Activated CD4-positive, alpha-beta T cell treated with anti-CD3 and anti-CD28 coated beads for 4 hours (primary cell): ENCODE results near the gene IKZF1.
A peak's percentile ranks its signal among the peaks of the same experiment; 100 is the strongest.

ENCODE experiments used
- DNase-seq, 2 donors: peaks; one replicate each; pipeline ENCODE4 v3.0.0-alpha.2; 2020

The IKZF1 gene

GRCh38 chr7:50309721-50310120, 5.2 kb downstream of the IKZF1 start:
- DNase-seq = no peak

- no peak for DNase-seq
Measured at GRCh38 chr7:50310361-50310760, 5.8 kb downstream of the IKZF1 start.

- DNase-seq = no peak
Measured at GRCh38 chr7:50310956-50311355, 6.4 kb downstream of the IKZF1 start.

- DNase-seq = no peak
Measured at GRCh38 chr7:50312250-50313162, 8.0 kb downstream of the IKZF1 start.

GRCh38 chr7:50314836-50315592, 10.5 kb downstream of the IKZF1 start:
- no peak for DNase-seq

DNA sequence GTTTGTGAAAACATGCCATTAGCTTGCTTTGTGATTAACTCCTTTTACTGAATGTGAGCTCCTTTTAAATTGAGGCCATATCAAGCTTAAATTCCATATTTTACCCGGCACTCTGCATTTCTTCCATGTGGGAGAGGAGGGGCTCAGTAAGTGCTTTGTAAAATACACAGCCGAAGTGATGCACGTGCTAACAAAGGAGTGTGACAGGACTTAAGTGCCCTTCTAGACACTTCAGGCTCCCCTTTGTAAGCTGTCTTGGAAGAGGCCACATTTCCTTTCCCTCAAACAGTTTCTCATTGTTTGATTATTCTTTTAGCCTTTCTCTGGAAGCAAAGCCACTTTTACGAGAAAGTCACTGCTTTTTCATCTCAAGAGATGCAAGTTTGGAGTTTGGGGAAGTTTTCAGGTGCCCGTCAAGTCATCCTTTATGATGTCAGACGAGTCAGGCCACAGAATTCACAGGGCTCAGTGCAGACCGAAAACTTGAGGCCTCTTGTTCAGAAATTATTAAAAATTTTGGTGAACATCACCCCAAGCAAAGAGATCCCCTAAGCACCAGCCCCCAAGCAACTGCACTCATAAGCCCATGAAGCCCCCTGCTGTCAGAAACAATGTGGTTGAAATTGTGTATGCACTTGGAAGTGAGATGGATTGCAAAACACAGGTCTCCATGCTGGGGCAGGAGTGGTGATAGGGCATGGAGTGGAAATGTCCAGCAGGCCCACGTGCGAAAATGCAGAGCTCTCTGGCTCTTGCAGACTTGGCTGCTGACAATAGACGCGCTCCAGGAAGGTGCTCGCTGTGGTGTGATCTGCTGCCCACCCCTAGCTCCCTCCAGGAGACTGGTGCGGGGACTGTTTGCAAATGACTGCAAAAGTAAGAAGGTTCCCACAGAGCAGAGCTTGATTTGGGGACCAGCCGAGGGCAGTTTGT, 11.5 kb downstream of the IKZF1 start:
- no peak for DNase-seq

DNA sequence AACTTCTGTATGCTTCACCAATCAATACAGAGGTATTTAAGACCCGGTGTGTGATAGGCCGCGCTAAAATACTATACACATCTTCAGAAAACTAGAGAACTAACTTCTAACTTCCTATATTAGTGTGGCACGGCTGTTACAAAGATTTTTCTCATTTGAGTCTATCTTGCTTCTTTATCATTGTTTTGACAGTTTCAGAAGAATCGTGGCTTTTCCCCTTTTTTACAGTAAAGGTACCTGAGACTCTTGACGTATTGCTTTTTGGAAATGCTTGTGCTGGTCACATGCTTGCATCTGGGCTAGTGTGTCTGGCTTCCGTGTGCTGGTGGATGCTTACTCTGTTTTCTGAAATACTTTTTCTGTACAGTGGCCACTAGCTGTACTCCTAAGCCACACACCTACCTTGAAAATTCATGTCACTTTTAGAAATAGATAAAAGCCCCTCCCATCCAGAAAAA, 12.7 kb downstream of the IKZF1 start:
- DNase-seq = no peak

- no peak for DNase-seq
Measured at GRCh38 chr7:50317697-50318669, 13.5 kb downstream of the IKZF1 start.

DNA sequence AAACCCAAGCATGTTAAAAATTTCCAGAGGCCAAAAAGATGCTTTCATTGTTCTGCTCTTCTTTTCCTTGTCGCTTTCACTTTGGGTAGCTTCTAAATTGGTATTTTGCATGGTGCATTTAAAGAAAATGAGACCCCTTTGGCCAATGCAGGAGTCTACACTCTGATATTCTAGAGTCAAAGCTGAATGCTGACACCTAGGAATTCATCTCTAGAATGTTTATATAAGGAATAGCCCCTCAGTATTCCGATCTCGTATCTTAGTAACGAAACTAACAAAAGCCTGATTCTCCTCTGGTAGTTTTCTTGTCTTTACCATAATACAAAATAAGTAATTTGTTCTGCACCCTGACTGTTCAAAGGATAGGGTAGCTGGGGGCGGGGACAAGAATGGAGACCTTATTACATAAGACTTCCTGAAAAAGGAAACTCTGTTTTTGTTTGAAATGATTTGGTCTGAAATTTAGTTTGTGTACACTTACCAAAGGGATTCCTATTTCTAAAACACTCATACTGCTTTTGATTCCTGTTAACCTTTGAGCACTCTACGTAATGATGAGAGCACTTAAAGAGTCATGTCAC, 17.1 kb downstream of the IKZF1 start:
- DNase-seq = peak; percentile 56 to 64

- DNase-seq = no peak
Measured at GRCh38 chr7:50324113-50324512, 19.6 kb downstream of the IKZF1 start.

DNA sequence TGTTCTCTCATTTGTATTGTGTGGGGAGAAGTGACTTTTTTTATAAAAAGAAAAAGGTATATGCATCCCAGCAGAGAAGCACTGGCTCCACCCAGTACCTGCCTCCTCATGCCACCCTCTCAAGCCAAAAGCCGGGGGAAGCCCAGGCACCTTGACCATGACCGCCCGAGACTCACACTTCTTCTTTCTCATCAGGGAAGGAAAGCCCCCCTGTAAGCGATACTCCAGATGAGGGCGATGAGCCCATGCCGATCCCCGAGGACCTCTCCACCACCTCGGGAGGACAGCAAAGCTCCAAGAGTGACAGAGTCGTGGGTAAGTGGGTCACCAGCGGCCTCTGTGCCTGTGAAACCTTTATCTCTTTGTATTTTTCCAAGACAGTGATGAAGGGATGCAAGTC, 22.9 kb downstream of the IKZF1 start:
- DNase-seq = no peak

DNA sequence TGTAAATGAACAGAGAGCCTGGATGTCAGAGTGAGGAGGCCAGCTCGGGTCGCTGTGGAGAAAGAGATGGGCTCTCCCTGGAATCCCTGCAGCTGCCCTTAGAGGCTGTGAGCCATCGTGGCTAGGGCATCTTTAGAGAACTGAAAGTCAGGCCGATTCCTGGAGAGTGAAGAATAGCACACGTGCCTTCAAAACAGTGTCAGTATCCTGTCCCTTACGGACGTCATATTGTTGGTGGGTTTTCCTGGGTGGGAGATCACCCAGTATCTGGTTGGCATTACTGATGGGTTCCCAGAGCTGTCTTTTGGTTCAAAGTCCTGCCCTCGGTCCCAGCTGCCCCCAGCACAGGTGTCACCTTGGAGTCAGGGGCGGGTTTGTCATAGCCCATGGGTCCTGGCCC, 25.3 kb downstream of the IKZF1 start:
- DNase-seq = no peak

DNA sequence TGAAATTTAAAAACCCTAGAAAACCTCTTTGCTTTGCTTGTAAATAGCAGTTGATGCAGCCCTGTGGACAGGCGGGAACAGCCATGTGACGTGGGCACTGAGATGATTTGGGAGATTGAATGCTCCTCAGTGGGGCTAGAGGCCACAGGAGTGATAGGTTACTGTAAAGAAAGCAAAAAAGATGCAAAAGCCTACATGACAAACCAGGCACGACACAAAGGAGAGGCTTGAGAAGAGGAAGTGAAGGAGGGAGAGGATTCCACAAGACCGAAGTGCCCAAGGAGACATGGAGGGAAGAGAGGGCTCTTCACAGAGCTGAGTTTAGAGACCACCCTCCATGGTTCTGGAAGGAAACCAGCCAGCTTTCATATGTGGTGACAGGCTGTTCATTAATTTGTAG, 25.7 kb downstream of the IKZF1 start:
- DNase-seq = no peak

- no peak for DNase-seq
Measured at GRCh38 chr7:50330696-50331095, 26.2 kb downstream of the IKZF1 start.

- no peak for DNase-seq
Measured at GRCh38 chr7:50331564-50332208, 27.2 kb downstream of the IKZF1 start.

GRCh38 chr7:50332241-50333165, 28.0 kb downstream of the IKZF1 start:
- no peak for DNase-seq

DNA sequence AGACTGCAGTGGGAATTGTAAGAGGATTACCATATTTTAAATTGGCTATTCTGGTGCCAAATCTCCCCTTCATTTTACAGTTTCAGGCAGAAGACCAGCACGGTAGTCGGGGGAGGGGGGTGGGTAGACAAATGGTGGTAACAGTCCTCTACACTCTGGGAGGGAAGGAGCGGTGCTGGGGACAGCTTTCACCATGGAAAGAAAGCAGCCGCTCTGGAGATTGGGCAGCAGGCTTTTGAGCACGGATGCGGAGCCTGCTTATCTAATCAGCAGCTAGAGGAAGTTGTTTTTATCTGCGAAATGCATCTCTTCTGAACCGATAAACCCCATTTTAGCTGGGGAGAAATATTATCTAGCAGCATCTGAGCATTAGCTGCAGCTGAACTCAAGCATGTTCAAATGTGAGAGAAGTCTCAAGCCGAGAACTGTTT, 28.7 kb downstream of the IKZF1 start:
- DNase-seq = no peak

DNA sequence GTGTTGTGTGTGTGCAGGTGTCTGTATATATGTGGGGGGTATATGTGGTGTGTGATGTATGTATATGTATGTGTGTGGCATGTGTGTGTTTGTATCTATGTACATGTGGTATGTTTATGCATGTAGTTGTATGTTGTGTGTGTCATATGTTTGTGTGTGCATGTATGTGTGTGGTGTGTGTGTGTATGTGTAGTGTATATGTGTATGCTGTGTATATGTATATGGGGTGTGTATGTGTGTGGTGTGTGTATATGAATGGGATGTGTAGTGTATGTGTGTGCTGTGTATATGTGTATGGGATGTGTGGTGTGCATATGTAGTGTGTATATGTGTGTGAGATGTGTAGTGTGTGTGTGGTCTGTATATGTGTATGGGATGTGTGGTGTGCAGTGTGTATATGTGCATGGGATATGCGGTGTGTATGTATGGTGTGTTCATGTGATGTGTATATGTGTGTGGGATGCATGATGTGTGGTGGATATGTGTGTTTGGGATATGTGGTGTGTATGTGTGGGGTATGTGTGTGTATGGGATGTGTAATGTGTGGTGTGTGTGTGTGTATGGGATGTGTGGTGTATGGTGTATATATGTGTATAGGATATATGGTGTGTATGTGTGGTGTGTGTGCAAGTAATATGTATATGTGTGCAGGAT, 30.0 kb downstream of the IKZF1 start:
- DNase-seq = no peak

DNA sequence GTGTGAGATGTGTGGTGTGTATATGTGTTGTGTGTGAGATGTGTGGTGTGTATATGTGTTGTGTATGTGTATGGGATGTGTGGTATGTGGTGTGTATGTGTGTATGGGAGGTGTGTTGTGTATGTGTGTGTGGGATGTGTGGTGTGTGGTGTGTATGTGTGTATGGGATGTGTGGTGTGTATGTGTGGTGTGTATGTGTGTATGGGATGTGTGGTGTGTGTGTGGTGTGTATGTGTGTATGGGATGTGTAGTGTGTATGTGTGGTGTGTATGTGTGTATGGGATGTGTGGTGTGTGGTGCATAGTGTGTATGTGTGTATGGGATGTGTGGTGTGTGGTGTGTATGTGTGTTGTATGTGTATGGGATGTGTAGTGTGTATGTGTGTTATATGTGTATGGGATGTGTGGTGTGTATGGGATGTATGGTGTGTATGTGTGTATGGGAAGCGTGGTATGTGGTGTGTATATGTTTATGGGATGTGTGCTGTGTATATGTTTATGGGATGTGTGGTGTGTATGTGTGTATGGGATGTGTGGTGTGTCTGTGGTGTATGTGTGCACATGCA, 30.8 kb downstream of the IKZF1 start:
- no peak for DNase-seq
